WTC11 (cell line): ENCODE results near the gene FUT8. TPM values are rescaled to one million over a fixed set of nuclear protein-coding genes. Genes with fewer than 3 reads are reported as not detected.

Experiments
- ATAC-seq: fragments of 200-7000 bp; cut with Tn5 transposase; 2 replicates; pipeline ENCODE4 v1.10.0; 2021; ENCODE audit warnings: mild to moderate bottlenecking, moderate library complexity
- CTCF ChIA-PET: fragments of 300-600 bp; sonication (Branson Sonifier 250); formaldehyde crosslinking; loops from one replicate; lab custom pipeline; 2021; ENCODE audit warnings: antibody characterized with exemption; lab: Charles Lee
- POLR2A ChIA-PET: fragments of 350-600 bp; sonication (Branson Sonifier 250); formaldehyde crosslinking; loops from one replicate; lab custom pipeline; 2021; ENCODE audit warnings: antibody characterized with exemption; lab: Charles Lee
- DNase-seq: peaks from one replicate; pipeline ENCODE4 v3.0.0; 2021; ENCODE audit warnings: low spot score
- H3K27ac Mint-ChIP-seq: 2 replicates; pipeline ENCODE4 v1.8.0; 2021; ENCODE audit warnings: mixed read lengths
- H3K27me3 Mint-ChIP-seq: 2 replicates; pipeline ENCODE4 v1.8.0; 2021; ENCODE audit warnings: low read depth, mild to moderate bottlenecking, moderate library complexity, mixed read lengths
- H3K36me3 Mint-ChIP-seq: 2 replicates; pipeline ENCODE4 v1.8.0; 2021; ENCODE audit warnings: mixed read lengths
- H3K4me1 Mint-ChIP-seq: 2 replicates; pipeline ENCODE4 v1.8.0; 2022; ENCODE audit warnings: mixed read lengths
- H3K4me3 Mint-ChIP-seq: 2 replicates; pipeline ENCODE4 v1.8.0; 2021; ENCODE audit warnings: mild to moderate bottlenecking, moderate library complexity, mixed read lengths
- H3K9me3 Mint-ChIP-seq: 2 replicates; pipeline ENCODE4 v1.8.0; 2021; ENCODE audit warnings: mixed read lengths
- ATF1 ChIP-seq: sonication (generic); formaldehyde crosslinking; IDR thresholded peaks from 2 replicates; pipeline ENCODE4 v1.8.1; 2023; ENCODE audit warnings: mild to moderate bottlenecking, moderate library complexity, missing genetic modification reagents
- CREB1 ChIP-seq: sonication (generic); formaldehyde crosslinking; IDR thresholded peaks from 2 replicates; pipeline ENCODE4 v1.8.0; 2023; ENCODE audit warnings: mild to moderate bottlenecking, missing genetic modification reagents
- E2F5 ChIP-seq: sonication (generic); formaldehyde crosslinking; IDR thresholded peaks from 2 replicates; pipeline ENCODE4 v1.8.1; 2022; ENCODE audit warnings: mild to moderate bottlenecking, moderate library complexity, missing genetic modification reagents
- FOXP1 ChIP-seq: sonication (generic); formaldehyde crosslinking; IDR thresholded peaks from 2 replicates; pipeline ENCODE4 v1.8.0; 2022; ENCODE audit warnings: missing genetic modification reagents, mild to moderate bottlenecking, moderate library complexity, borderline replicate concordance
- HMGA2 ChIP-seq: fragments of 250-450 bp; sonication (Bioruptor Pico); IDR thresholded peaks from 2 replicates; pipeline ENCODE4 v1.4.0; 2021; ENCODE audit warnings: mild to moderate bottlenecking, moderate library complexity
- KAT7 ChIP-seq: sonication (generic); formaldehyde crosslinking; IDR thresholded peaks from 2 replicates; pipeline ENCODE4 v1.8.1; 2023; ENCODE audit warnings: missing genetic modification reagents, mild to moderate bottlenecking, borderline replicate concordance
- MAX ChIP-seq: sonication (generic); formaldehyde crosslinking; IDR thresholded peaks from 2 replicates; pipeline ENCODE4 v1.8.0; 2022; ENCODE audit warnings: mild to moderate bottlenecking, missing genetic modification reagents
- NFYB ChIP-seq: sonication (generic); formaldehyde crosslinking; conservative IDR thresholded peaks from 2 replicates; pipeline ENCODE4 v1.8.0; 2022; ENCODE audit warnings: low read depth, missing genetic modification reagents
- RORB ChIP-seq: fragments of 250-450 bp; sonication (Bioruptor Pico); IDR thresholded peaks from 2 replicates; pipeline ENCODE4 v1.9.0; 2021; ENCODE audit warnings: mild to moderate bottlenecking
- TEAD1 ChIP-seq: sonication (generic); formaldehyde crosslinking; IDR thresholded peaks from 2 replicates; pipeline ENCODE4 v1.8.0; 2022; ENCODE audit warnings: mild to moderate bottlenecking, missing genetic modification reagents
- ZNF138 ChIP-seq: sonication (generic); formaldehyde crosslinking; conservative IDR thresholded peaks from 2 replicates; pipeline ENCODE4 v1.8.1; 2022; ENCODE audit warnings: mild to moderate bottlenecking, moderate library complexity, missing genetic modification reagents
- ZNF232 ChIP-seq: sonication (generic); formaldehyde crosslinking; IDR thresholded peaks from 2 replicates; pipeline ENCODE4 v1.8.0; 2022; ENCODE audit warnings: mild to moderate bottlenecking, missing genetic modification reagents
- ZNF263 ChIP-seq: sonication (generic); formaldehyde crosslinking; IDR thresholded peaks from 2 replicates; pipeline ENCODE4 v1.8.1; 2022; ENCODE audit warnings: low read depth, mild to moderate bottlenecking, moderate library complexity, missing genetic modification reagents
- ZNF416 ChIP-seq: fragments of 250-450 bp; sonication (Bioruptor Pico); IDR thresholded peaks from 2 replicates; pipeline ENCODE4 v1.9.0; 2021; ENCODE audit warnings: mild to moderate bottlenecking, inconsistent platforms
- total RNA-seq: library from RNA; stranded (reverse); gene quantifications from 3 replicates; pipeline ENCODE4 v1.2.3, GENCODE V29; 2021
- TF ChIP-seq, protein P1 (sequence below): sonication (generic); formaldehyde crosslinking; IDR thresholded peaks from 2 replicates; pipeline ENCODE4 v1.8.0; 2022; ENCODE audit warnings: mild to moderate bottlenecking, missing genetic modification reagents
- TF ChIP-seq, protein P2 (sequence below): fragments of 250-450 bp; sonication (Bioruptor Pico); IDR thresholded peaks from 2 replicates; pipeline ENCODE4 v1.9.0; 2021; ENCODE audit warnings: moderate library complexity, mild to moderate bottlenecking, inconsistent platforms, borderline replicate concordance
- TF ChIP-seq, protein P3 (sequence below): sonication (generic); formaldehyde crosslinking; conservative IDR thresholded peaks from 2 replicates; pipeline ENCODE4 v1.8.1; 2023; ENCODE audit warnings: mild to moderate bottlenecking, low read depth, missing genetic modification reagents, moderate library complexity
- TF ChIP-seq, protein P4 (sequence below): sonication (generic); formaldehyde crosslinking; IDR thresholded peaks from 2 replicates; pipeline ENCODE4 v1.8.1; 2022; ENCODE audit warnings: low read depth, mild to moderate bottlenecking, moderate library complexity, missing genetic modification reagents, borderline replicate concordance

Gene FUT8
- total RNA-seq, 1 experiment from 2014 or later = 37.9 TPM

- TF ChIP-seq NFYB (CRISPR knock-in tag) = no peak
- TF ChIP-seq TEAD1 (CRISPR knock-in tag) = no peak
- TF ChIP-seq HMGA2 (CRISPR knock-in tag) = no peak
- no peak for TF ChIP-seq RORB (CRISPR knock-in tag)
- no peak for TF ChIP-seq ZNF232 (CRISPR knock-in tag)
- TF ChIP-seq, protein P1, sequence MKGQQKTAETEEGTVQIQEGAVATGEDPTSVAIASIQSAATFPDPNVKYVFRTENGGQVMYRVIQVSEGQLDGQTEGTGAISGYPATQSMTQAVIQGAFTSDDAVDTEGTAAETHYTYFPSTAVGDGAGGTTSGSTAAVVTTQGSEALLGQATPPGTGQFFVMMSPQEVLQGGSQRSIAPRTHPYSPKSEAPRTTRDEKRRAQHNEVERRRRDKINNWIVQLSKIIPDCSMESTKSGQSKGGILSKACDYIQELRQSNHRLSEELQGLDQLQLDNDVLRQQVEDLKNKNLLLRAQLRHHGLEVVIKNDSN (CRISPR knock-in tag) = no peak
- no peak for TF ChIP-seq FOXP1 (CRISPR knock-in tag)
- TF ChIP-seq KAT7 = no peak
- TF ChIP-seq, all 79 proteins: peak for 0
Observed at GRCh38 chr14:65565948-65566347, 153.4 kb downstream of the FUT8 start (continued).

DNA sequence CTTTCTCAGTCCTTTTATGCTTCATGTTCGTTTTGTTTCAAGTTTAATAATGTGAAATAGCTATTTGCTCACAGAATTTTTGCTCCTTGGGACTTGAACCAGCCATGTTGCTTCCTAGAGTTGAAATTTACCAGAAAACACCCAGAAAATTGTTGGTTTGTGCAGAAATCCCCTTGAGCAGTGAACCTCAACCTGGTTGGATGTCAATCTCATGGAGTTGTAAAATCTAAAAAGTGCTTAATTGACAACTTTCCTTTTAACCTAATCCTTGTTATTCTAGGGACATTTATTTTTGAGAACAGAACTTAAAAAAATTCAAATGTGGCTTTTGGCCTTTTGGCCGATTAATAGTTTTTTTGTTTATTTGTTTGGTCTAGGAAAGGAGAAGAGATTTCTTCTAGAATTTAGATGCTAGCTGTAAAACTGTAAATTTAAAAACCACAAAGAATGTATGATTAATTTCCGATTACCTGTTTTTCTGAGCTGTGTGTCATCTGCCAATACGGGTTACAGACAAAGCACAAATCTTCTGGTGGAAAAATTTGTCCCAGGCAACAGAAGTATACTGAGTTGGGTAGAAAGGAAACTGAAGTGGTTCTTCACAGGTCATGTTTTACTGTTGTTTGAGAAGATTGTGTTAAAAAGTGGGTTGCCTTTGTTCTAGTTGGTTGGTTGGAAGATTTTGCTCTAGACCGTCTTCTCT lies 154.4 kb downstream of the FUT8 start:
- DNase-seq (no peak), ATAC-seq (no peak)
- Mint-ChIP-seq H3K4me1 (0 out of 2 replicates have a peak, but pooled peaks cover 6% of the 10 kb centered on the region), H3K4me3 (no peak overlapping the region), H3K27ac (no peak overlapping the region), H3K36me3 (no peaks in the 10 kb centered on the region; the same call in 1 of the 2 replicates), H3K9me3 (peaks cover 3% of the 10 kb centered on the region; the same call in 1 of the 2 replicates), H3K27me3 (no peaks in the 10 kb centered on the region)
- POLR2A ChIA-PET = no interaction called here
- TF ChIP-seq ATF1 (CRISPR knock-in tag) (no peak), MAX (no peak), ZNF138 (no peak)
- TF ChIP-seq, protein P2, sequence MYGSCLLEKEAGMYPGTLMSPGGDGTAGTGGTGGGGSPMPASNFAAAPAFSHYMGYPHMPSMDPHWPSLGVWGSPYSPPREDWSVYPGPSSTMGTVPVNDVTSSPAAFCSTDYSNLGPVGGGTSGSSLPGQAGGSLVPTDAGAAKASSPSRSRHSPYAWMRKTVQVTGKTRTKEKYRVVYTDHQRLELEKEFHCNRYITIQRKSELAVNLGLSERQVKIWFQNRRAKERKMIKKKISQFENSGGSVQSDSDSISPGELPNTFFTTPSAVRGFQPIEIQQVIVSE (CRISPR knock-in tag) = no peak
- TF ChIP-seq, protein P3, sequence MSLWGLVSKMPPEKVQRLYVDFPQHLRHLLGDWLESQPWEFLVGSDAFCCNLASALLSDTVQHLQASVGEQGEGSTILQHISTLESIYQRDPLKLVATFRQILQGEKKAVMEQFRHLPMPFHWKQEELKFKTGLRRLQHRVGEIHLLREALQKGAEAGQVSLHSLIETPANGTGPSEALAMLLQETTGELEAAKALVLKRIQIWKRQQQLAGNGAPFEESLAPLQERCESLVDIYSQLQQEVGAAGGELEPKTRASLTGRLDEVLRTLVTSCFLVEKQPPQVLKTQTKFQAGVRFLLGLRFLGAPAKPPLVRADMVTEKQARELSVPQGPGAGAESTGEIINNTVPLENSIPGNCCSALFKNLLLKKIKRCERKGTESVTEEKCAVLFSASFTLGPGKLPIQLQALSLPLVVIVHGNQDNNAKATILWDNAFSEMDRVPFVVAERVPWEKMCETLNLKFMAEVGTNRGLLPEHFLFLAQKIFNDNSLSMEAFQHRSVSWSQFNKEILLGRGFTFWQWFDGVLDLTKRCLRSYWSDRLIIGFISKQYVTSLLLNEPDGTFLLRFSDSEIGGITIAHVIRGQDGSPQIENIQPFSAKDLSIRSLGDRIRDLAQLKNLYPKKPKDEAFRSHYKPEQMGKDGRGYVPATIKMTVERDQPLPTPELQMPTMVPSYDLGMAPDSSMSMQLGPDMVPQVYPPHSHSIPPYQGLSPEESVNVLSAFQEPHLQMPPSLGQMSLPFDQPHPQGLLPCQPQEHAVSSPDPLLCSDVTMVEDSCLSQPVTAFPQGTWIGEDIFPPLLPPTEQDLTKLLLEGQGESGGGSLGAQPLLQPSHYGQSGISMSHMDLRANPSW (CRISPR knock-in tag) = no peak
- CTCF ChIA-PET = no interaction called here

- no peaks in the 10 kb centered on the region for H3K9me3 Mint-ChIP-seq
- H3K27me3 Mint-ChIP-seq = no peaks in the 10 kb centered on the region; the same call in 1 of the 2 replicates
- no peak for DNase-seq
- ChIA-PET POLR2A (no interaction called here), CTCF (no interaction called here)
- peaks cover 19% of the 10 kb centered on the region for H3K4me1 Mint-ChIP-seq
- no peak overlapping the region for H3K27ac Mint-ChIP-seq
- H3K36me3 Mint-ChIP-seq = no peaks in the 10 kb centered on the region
- TF ChIP-seq ZNF416 = no peak
- TF ChIP-seq ZNF263 (CRISPR knock-in tag) = no peak
- TF ChIP-seq, protein P4, sequence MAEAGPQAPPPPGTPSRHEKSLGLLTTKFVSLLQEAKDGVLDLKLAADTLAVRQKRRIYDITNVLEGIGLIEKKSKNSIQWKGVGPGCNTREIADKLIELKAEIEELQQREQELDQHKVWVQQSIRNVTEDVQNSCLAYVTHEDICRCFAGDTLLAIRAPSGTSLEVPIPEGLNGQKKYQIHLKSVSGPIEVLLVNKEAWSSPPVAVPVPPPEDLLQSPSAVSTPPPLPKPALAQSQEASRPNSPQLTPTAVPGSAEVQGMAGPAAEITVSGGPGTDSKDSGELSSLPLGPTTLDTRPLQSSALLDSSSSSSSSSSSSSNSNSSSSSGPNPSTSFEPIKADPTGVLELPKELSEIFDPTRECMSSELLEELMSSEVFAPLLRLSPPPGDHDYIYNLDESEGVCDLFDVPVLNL (CRISPR knock-in tag) = no peak
- TF ChIP-seq E2F5 (CRISPR knock-in tag) = no peak
- TF ChIP-seq ATF1 (CRISPR knock-in tag) = no peak
- TF ChIP-seq CREB1 (CRISPR knock-in tag) = no peak
- TF ChIP-seq, all 79 proteins: peak for 0
- H3K4me3 Mint-ChIP-seq = no peak overlapping the region
- no peak for ATAC-seq
Observed at GRCh38 chr14:65574611-65575010, 162.1 kb downstream of the FUT8 start.
